Astrocyte (in vitro differentiated cells and primary cell): Measurements from ENCODE around the gene CCL17.

Experiments
- EZH2 ChIP-seq: IDR thresholded peaks from 2 replicates; pipeline ENCODE4 v1.6.1; 2012; ENCODE audit warnings: mild to moderate bottlenecking, low read length, inconsistent platforms; ENCODE audit not compliant: insufficient read depth
- TF ChIP-seq, protein P1 (sequence below): IDR thresholded peaks from 2 replicates; pipeline ENCODE4 v1.5.1; 2011; ENCODE audit warnings: low read depth, mild to moderate bottlenecking, inconsistent platforms, low read length, moderate library complexity; ENCODE audit not compliant: insufficient read depth

DNA sequence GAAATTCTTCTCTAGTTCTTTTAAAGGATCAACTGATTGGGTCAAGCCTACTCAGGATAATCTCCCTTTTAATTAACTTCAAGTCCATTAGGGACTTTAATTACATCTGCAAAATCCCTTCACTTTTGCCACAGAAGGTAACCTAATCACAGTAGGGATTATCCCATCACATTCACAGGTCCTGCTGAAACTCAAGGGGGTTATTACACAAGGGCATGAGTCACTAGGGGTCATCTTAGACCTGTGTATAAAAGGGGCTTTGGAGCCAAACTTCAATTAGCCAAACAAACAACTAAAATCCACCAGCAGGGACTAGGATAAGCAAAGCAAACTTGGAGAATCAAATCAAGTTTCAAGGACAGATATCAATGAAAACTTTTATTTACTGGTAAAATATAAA, 23.3 kb downstream of the CCL17 start:
- TF ChIP-seq, protein P1, sequence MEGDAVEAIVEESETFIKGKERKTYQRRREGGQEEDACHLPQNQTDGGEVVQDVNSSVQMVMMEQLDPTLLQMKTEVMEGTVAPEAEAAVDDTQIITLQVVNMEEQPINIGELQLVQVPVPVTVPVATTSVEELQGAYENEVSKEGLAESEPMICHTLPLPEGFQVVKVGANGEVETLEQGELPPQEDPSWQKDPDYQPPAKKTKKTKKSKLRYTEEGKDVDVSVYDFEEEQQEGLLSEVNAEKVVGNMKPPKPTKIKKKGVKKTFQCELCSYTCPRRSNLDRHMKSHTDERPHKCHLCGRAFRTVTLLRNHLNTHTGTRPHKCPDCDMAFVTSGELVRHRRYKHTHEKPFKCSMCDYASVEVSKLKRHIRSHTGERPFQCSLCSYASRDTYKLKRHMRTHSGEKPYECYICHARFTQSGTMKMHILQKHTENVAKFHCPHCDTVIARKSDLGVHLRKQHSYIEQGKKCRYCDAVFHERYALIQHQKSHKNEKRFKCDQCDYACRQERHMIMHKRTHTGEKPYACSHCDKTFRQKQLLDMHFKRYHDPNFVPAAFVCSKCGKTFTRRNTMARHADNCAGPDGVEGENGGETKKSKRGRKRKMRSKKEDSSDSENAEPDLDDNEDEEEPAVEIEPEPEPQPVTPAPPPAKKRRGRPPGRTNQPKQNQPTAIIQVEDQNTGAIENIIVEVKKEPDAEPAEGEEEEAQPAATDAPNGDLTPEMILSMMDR, result no peak
- TF ChIP-seq EZH2, result no peak
